K562 (cell line): Measurements from ENCODE around the gene E2F1. TPM values are rescaled to one million over a fixed set of nuclear protein-coding genes. Genes with fewer than 3 reads are reported as not detected.
A peak's percentile ranks its signal among the peaks of the same experiment; 100 is the strongest.

ENCODE experiments used
- ATAC-seq: fragments of 200-7000 bp; cut with Tn5 transposase; 3 replicates; pipeline ENCODE4 v1.9.1; 2020; ENCODE audit warnings: moderate library complexity
- BruUV-seq: library from RNA; stranded (reverse); fragments of 400-500 nt; replicated peaks from 2 replicates; lab custom pipeline; 2021; lab: Mats Ljungman, UMichigan
- CTCF ChIA-PET: fragments of 300-600 bp; formaldehyde crosslinking; extraction: SDS; loops from one replicate; lab custom pipeline; 2021; ENCODE audit warnings: low intra/inter-chr PET ratio; lab: Yijun Ruan, JAX
- POLR2A ChIA-PET: fragments of 300-600, 350-650 bp; sonication (Branson Sonifier 250); formaldehyde crosslinking; extraction: SDS; loops from one replicate; lab custom pipeline; 2021; ENCODE audit warnings: antibody characterized with exemption, inconsistent platforms; lab: Yijun Ruan, JAX
- DNase-seq, 4 experiments: peaks; one replicate each; pipeline versions ENCODE4 v3.0.0 to v3.0.0-alpha.2; 2011 to 2018; ENCODE audit warnings: low spot score in 3 of 4, mixed read lengths in 3 of 4; ENCODE audit errors: extremely low read depth in 1 of 4
- FAIRE-seq: peaks from 2 replicates; lab custom pipeline; 2011; peaks lifted over from hg19 to GRCh38; lab: Jason Lieb, UNC
- H2AFZ ChIP-seq: 2 replicates; pipeline ENCODE4 v1.6.0; 2011; ENCODE audit warnings: low read depth, low read length, control low read depth, inconsistent platforms
- H3K27ac ChIP-seq: fragments of 200-600 bp; 3 replicates; pipeline ENCODE4 v1.8.0; 2011; ENCODE audit warnings: low read depth, mild to moderate bottlenecking, control low read depth, inconsistent platforms, low read length, moderate library complexity, mixed read lengths; ENCODE audit errors: extremely low read depth
- H3K27me3 ChIP-seq, 2 experiments: fragments of 300-600 bp in 1 of 2; 2 replicates in 1 of 2; 3 replicates in 1 of 2; pipeline versions ENCODE4 v1.6.0 to v1.8.0; 2011; ENCODE audit warnings: inconsistent platforms in 2 of 2, low read length in 2 of 2, mild to moderate bottlenecking in 1 of 2, mixed read lengths in 1 of 2, moderate library complexity in 1 of 2; ENCODE audit not compliant: control insufficient read depth in 2 of 2, insufficient read depth in 2 of 2
- H3K36me3 ChIP-seq: fragments of 300-600 bp; 3 replicates; pipeline ENCODE4 v1.8.0; 2011; ENCODE audit warnings: mild to moderate bottlenecking, low read length, inconsistent platforms; ENCODE audit not compliant: control insufficient read depth, insufficient read depth
- H3K4me1 ChIP-seq, 2 experiments: fragments of 200-600 bp in 1 of 2; replicated peaks in 1 of 2; 2 replicates in 1 of 2; 3 replicates in 1 of 2; pipeline versions ENCODE4 v1.5.1 to v1.8.0; 2011; ENCODE audit warnings: inconsistent platforms in 2 of 2, low read length in 2 of 2, mild to moderate bottlenecking in 1 of 2, mixed read lengths in 1 of 2, moderate library complexity in 1 of 2; ENCODE audit not compliant: control insufficient read depth in 2 of 2, insufficient read depth in 2 of 2
- H3K4me2 ChIP-seq: 2 replicates; pipeline ENCODE4 v1.6.1; 2011; ENCODE audit warnings: low read length, control low read depth, inconsistent platforms, mixed read lengths; ENCODE audit not compliant: insufficient read depth
- H3K4me3 ChIP-seq: fragments of 200-600 bp; sonication (generic), shearing (Covaris generic); 2 replicates; pipeline ENCODE4 v1.5.1; 2016; ENCODE audit warnings: control low read depth, inconsistent platforms
- H3K79me2 ChIP-seq: fragments of 200-600 bp; 3 replicates; pipeline ENCODE4 v1.8.0; 2011; ENCODE audit warnings: low read length, inconsistent platforms; ENCODE audit not compliant: control insufficient read depth, insufficient read depth
- H3K9ac ChIP-seq, 2 experiments: 2 replicates each; pipeline versions ENCODE4 v1.6.0 to v1.6.1; 2011; ENCODE audit warnings: low read depth in 2 of 2, low read length in 2 of 2, control low read depth in 1 of 2, inconsistent platforms in 1 of 2, mild to moderate bottlenecking in 1 of 2, mixed read lengths in 1 of 2; ENCODE audit not compliant: insufficient read depth in 1 of 2
- H3K9me1 ChIP-seq: one replicate; pipeline ENCODE4 v1.6.0; 2011; ENCODE audit warnings: inconsistent platforms, mild to moderate bottlenecking, low read length, moderate library complexity; ENCODE audit not compliant: control insufficient read depth, insufficient read depth
- H3K9me3 ChIP-seq: replicated peaks from 2 replicates; pipeline ENCODE4 v1.5.1; 2011; ENCODE audit warnings: low read depth, low read length, inconsistent platforms; ENCODE audit not compliant: control insufficient read depth, insufficient read depth
- H4K20me1 ChIP-seq: replicated peaks from 2 replicates; pipeline ENCODE4 v1.6.1; 2011; ENCODE audit warnings: low read length, inconsistent platforms, mixed read lengths; ENCODE audit not compliant: control insufficient read depth, insufficient read depth
- HMBOX1 ChIP-seq: sonication (generic); IDR thresholded peaks from 2 replicates; pipeline ENCODE4 v1.6.1; 2016
- HOMEZ ChIP-seq: fragments of 250-450 bp; sonication (Bioruptor Pico); IDR thresholded peaks from 2 replicates; pipeline ENCODE4 v1.4.0; 2020; ENCODE audit warnings: mild to moderate bottlenecking, moderate library complexity
- MNT ChIP-seq, 2 experiments: fragments of 450-650 bp; conservative IDR thresholded peaks; 2 replicates each; pipeline ENCODE4 v1.6.1; 2017; ENCODE audit warnings: mild to moderate bottlenecking in 2 of 2, moderate library complexity in 2 of 2
- POLR2G ChIP-seq: fragments of 200-400 bp; formaldehyde crosslinking; IDR thresholded peaks from 2 replicates; pipeline ENCODE4 v1.6.1; 2017; ENCODE audit warnings: low read depth, mild to moderate bottlenecking, antibody characterized with exemption, low read length, moderate library complexity
- ZNF316 ChIP-seq: fragments of 450-650 bp; IDR thresholded peaks from 2 replicates; pipeline ENCODE4 v1.6.1; 2016
- ZNF518B ChIP-seq: fragments of 250-450 bp; sonication (Bioruptor Pico); IDR thresholded peaks from 2 replicates; pipeline ENCODE4 v1.5.0; 2021; ENCODE audit warnings: mild to moderate bottlenecking, moderate library complexity
- WGBS: fragments of 100-300 bp; shearing (Covaris generic); methylation state at CpG from one replicate; pipeline ENCODE4 v1.1.6; 2016; ENCODE audit warnings: low coverage, mixed read lengths; ENCODE audit not compliant: insufficient coverage; ENCODE audit errors: missing lambda C conversion rate; 5-methylcytosine and 5-hydroxymethylcytosine counted together
- in situ Hi-C: fragments of 300-500 bp; cut with MboI; formaldehyde crosslinking; loops from 4 replicates; pipeline ENCODE4 v1.15.0; 2018; ENCODE audit warnings: inconsistent platforms, mixed read lengths
- intact Hi-C: fragments of 100-400 bp; cut with micrococcal nuclease; formaldehyde crosslinking; loops from 2 replicates; pipeline ENCODE4 v1.14.2; 2022
- polyA plus RNA-seq, 8 experiments: library from polyadenylated mRNA; depleted of rRNA in 4 of 8; stranded (reverse) in 5 of 8; unstranded in 3 of 8; fragments of >200 nt; fragmentation: Nextera tagmentation in 2 of 8; fragmentation: Illumina TruSeq in 1 of 8; extraction: Ambion mirVana in 2 of 8; extraction: Trizol in 1 of 8; gene quantifications; 2 replicates each; pipeline versions ENCODE4 v1.2.1 to v1.2.3, GENCODE V29; 2011 to 2014; ENCODE audit warnings: inconsistent platforms in 1 of 8, missing spikeins in 1 of 8
- total RNA-seq, 7 experiments: library from RNA; depleted of rRNA in 6 of 7; stranded (reverse); fragments of >200 nt in 6 of 7; fragmentation: Illumina TruSeq in 2 of 7; extraction: Trizol in 2 of 7; gene quantifications; 2 replicates each; pipeline versions ENCODE4 v1.2.1 to v1.2.3, GENCODE V29; 2011 to 2021; ENCODE audit warnings: low replicate concordance in 1 of 7

Gene E2F1
- total and polyA plus RNA-seq, 9 of the 15 experiments (the other 6 are each of a cell fraction or from before 2014, with no cell fraction given): 0.14 to 30.6 (median 13.1) TPM

- ChIA-PET CTCF (no interaction called here), POLR2A (interaction anchor here (0.7 kb wide), 1 partner anchor 1033 kb away, joined by 3 read pairs; no protein-coding TSS in a partner anchor)
- ATAC-seq: no peak
- TF ChIP-seq POLR2G (peak; percentile 67), HOMEZ (CRISPR knock-in tag) (no peak)
- intact Hi-C loops: no loop called here
- H3K4me2 ChIP-seq: peak within 1 kb of the TSS; percentile 85
- H3K79me2 ChIP-seq: peaks cover 18% of the 10 kb centered on the region
- H3K4me3 ChIP-seq: peak within 1 kb of the TSS; percentile 81
- H3K27ac ChIP-seq: peak within 1 kb of the TSS; percentile 82
- no peak for FAIRE-seq
- BruUV-seq: no TSS peak
- peak within 1 kb of the TSS; percentile 75 for H2AFZ ChIP-seq
- peaks cover 44% of the 10 kb centered on the region; the same call in 2 of the 3 replicates for H3K36me3 ChIP-seq
- DNase-seq: peak in 1 of 4 experiments; percentile 13
- no peaks in the 10 kb centered on the region for H3K9me3 ChIP-seq
- H3K9me1 ChIP-seq: no peaks in the 10 kb centered on the region
- in situ Hi-C loops: no loop called here
- 94% methylated on average over 9 of the region's 10 CpGs for WGBS
- H3K4me1 ChIP-seq: peaks cover 21 to 65% of the 10 kb centered on the region in 2 experiments; a peak in 4 of 5 replicates
- peaks cover 11% of the 10 kb centered on the region; the same call in 1 of the 2 replicates for H4K20me1 ChIP-seq
- H3K9ac ChIP-seq: peak within 1 kb of the TSS; percentile 80 to 90
- H3K27me3 ChIP-seq: no peaks in the 10 kb centered on the region
Observed at GRCh38 chr20:33662172-33662571, 24.0 kb downstream of the E2F1 start, which contains the start of gene C20orf144. Gene C20orf144, plus strand, starts transcription at chr20:33662327. Its CDS starts 19 bp downstream, at chr20:33662346.

- 92% methylated on average over 7 of the region's 7 CpGs for WGBS
- Histone ChIP-seq H3K9me3 (no peaks in the 10 kb centered on the region), H3K36me3 (peaks cover 55% of the 10 kb centered on the region; the same call in 2 of the 3 replicates), H3K27me3 (no peaks in the 10 kb centered on the region), H3K9me1 (no peaks in the 10 kb centered on the region), H3K4me1 (peaks cover 16 to 56% of the 10 kb centered on the region in 2 experiments; a peak in 4 of 5 replicates), H3K4me2 (no peak overlapping the region), H3K4me3 (no peak overlapping the region), H4K20me1 (peaks cover 11% of the 10 kb centered on the region; the same call in 1 of the 2 replicates), H3K27ac (no peak overlapping the region), H3K79me2 (peaks cover 18% of the 10 kb centered on the region), H3K9ac (peak overlapping the region in 1 of 2 experiments; percentile 50; a peak in 2 of 4 replicates), H2AFZ (no peak overlapping the region)
- ChIA-PET CTCF (no interaction called here), POLR2A (interaction anchor here (1.3 kb wide), 1 partner anchor 13 kb away, joined by 6 read pairs; no protein-coding TSS in a partner anchor)
- in situ Hi-C loops (no loop called here), intact Hi-C loops (no loop called here)
- no TSS peak for BruUV-seq
- ATAC-seq (no peak), FAIRE-seq (no peak), DNase-seq (no peak)
- TF ChIP-seq HMBOX1: no peak
- TF ChIP-seq ZNF518B (CRISPR knock-in tag): no peak
- TF ChIP-seq MNT (conservative IDR thresholded peaks at IDR 0.05): no peak
- TF ChIP-seq ZNF316: no peak
Observed at GRCh38 chr20:33660685-33661058, 25.5 kb downstream of the E2F1 start.
